Measurements from ENCODE around the gene STRBP.
A peak's percentile ranks its signal among the peaks of the same experiment; 100 is the strongest.

DNA sequence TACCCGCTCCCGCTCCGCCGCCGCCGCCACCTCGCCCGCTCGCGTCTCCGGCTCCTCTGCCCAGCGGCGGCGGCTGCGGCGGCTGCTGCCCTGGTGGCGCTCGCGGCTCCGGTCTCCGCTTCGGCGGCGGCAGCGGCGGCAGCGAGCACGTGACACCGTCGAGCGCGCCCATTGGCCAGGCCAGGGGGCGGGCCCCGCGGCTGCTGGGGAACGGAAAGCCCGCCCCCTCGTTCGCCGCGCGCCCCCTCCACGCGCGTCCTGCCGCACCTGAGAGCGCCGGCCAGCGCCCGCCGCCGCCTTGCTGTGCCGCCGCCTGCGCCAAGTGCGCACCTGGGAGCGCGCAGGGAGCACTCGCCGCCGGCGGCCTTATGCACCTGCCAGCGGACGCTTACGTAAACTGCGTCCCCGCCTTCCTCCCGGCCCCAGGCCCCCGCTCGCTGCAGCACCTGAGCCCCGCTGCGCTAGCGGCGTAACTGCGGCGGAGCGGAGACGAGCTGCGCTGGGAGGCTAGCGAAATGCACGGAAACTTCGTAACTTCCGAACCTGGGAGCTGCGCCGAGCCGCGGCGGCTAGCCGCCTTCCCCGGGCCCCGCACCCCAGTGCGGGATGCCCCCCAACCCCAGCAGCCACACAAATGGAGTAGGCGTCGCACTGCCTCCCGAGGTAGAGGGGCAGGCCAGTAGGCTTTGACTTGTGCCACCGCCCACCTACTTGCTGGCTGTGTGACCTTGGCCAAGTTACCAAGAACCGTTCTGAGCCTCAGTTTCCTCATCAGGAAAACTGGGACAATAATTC, at the start of gene STRBP:
- TF ChIP-seq, protein P1, sequence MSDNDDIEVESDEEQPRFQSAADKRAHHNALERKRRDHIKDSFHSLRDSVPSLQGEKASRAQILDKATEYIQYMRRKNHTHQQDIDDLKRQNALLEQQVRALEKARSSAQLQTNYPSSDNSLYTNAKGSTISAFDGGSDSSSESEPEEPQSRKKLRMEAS (IDR thresholded peaks at IDR 0.05; ENCODE audit: low read depth, low read length): peak; percentile 91
- no peak for TF ChIP-seq POLR2A (IDR thresholded peaks at IDR 0.05; ENCODE audit: extremely low read depth, insufficient read length)
- TF ChIP-seq, protein P2, sequence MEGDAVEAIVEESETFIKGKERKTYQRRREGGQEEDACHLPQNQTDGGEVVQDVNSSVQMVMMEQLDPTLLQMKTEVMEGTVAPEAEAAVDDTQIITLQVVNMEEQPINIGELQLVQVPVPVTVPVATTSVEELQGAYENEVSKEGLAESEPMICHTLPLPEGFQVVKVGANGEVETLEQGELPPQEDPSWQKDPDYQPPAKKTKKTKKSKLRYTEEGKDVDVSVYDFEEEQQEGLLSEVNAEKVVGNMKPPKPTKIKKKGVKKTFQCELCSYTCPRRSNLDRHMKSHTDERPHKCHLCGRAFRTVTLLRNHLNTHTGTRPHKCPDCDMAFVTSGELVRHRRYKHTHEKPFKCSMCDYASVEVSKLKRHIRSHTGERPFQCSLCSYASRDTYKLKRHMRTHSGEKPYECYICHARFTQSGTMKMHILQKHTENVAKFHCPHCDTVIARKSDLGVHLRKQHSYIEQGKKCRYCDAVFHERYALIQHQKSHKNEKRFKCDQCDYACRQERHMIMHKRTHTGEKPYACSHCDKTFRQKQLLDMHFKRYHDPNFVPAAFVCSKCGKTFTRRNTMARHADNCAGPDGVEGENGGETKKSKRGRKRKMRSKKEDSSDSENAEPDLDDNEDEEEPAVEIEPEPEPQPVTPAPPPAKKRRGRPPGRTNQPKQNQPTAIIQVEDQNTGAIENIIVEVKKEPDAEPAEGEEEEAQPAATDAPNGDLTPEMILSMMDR (IDR thresholded peaks at IDR 0.05; ENCODE audit: low read depth, low read length): no peak
